Cardiac septum (tissue), 1 donor: Measurements from ENCODE around the gene LIN7B. TPM values are rescaled to one million over a fixed set of nuclear protein-coding genes. Genes with fewer than 3 reads are reported as not detected.
A peak's percentile ranks its signal among the peaks of the same experiment; 100 is the strongest.
"Not testable (repeated sequence)": the region's sequence is repeated elsewhere in the genome, so short reads cannot be mapped to it uniquely, and the experiment has no call there.

Experiments
- DNase-seq: peaks from one replicate; pipeline ENCODE4 v3.0.0-alpha.2; 2020; ENCODE audit warnings: low spot score
- intact Hi-C: fragments of 100-400 bp; cut with DNase I; formaldehyde crosslinking; loops from one replicate; pipeline ENCODE4 v1.14.0; 2022
- total RNA-seq: library from RNA; stranded (reverse); fragmentation: NEBNext Ultra II Directional; extraction: Animal tissue kit (Norgen Biotek cat#: 25700); gene quantifications from one replicate; pipeline ENCODE4 v1.2.1, GENCODE V29; 2021
- donor health status: DM: no; HTN: no; CAD: no.

Gene LIN7B
- total RNA-seq, 1 donor from 2014 or later = 24.7 TPM

DNA sequence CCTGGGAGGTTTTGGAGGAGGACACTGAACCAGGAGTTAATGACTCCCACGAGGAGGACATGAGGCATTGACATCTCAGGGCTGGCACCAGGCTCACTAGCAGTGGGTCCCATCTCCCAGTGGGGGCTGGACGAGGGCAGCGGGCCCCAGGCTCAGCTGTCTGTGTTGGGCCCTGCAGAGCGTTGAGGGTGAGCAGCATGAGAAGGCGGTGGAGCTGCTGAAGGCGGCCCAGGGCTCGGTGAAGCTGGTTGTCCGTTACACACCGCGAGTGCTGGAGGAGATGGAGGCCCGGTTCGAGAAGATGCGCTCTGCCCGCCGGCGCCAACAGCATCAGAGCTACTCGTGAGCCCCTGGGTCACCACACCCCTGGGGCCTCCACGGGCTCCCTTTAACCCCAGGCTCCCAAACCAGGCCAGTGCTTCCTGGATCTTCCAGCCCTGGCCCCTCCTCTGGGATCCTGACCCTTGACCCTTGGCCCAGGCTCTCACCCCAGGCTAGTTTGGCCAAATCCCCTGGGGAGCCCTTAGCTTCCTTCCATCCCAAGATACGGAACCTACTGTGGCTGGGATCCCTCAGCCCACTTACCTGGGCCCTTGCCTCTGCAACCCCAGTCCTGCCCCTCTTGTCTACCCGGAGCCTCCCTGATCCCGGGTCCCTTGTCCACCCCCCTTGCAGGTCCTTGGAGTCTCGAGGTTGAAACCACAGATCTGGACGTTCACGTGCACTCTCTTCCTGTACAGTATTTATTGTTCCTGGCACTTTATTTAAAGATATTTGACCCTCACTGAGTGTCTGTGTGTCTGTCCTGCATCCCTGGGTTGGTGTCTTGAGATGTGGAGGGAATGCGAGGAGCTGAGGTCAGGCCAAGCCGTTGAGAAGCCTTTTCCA is 3.8 kb downstream of the LIN7B start:
- no peak for DNase-seq
- intact Hi-C loops = loop anchor here (2.0 kb wide), 1 partner anchor 33 kb away; no protein-coding TSS in a partner anchor

DNA sequence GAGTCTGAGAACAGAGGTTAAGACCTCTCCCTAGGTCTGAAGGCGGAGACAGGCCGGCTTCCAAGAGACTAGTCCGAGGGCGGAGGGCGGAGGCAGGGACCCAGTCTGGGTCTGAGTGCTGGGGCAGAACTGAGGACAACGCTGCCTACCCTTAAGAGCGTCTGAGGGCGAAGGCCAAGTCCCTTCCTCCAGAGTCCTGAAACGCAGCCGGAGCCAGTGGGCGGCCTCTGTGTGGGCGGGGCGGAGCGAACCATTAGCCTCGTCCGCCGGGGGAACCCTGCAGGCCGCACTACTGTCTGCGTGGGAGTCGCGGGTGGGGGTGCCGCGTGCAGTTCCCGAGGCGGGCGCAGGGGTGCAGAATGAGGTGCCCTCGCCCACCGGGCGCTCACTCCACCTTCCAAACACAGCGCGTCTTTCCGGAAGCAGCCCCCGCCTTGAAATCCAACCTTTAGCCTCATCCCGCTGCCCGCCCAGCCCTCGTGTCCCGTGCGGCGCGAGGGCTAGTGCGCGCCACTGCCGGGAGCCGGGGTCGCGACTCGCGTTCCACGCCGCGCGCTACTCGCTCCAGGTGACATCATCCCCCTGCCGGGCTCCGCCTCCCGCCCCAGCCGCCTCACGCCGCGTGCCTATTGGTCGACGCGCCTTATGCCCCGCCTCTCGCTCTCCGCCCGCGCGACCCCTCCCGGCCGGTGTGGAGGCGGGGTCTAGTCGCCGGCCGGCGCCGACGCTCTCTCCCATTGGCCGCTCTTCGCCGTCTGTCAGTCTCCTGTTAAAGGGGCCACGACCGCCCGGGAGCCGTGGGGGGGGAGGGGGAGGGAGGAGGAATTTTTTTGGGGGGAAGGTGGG is 4.6 kb downstream of the LIN7B start, which contains the start of gene C19orf73:
Gene C19orf73, minus strand, starts transcription at position 579 of the 846 bp plus-strand sequence. Its CDS starts 121 bp downstream, at position 458.
- peak; percentile 97 for DNase-seq
- intact Hi-C loops = loop anchor here (2.0 kb wide), 1 partner anchor 32 kb away; no protein-coding TSS in a partner anchor

DNA sequence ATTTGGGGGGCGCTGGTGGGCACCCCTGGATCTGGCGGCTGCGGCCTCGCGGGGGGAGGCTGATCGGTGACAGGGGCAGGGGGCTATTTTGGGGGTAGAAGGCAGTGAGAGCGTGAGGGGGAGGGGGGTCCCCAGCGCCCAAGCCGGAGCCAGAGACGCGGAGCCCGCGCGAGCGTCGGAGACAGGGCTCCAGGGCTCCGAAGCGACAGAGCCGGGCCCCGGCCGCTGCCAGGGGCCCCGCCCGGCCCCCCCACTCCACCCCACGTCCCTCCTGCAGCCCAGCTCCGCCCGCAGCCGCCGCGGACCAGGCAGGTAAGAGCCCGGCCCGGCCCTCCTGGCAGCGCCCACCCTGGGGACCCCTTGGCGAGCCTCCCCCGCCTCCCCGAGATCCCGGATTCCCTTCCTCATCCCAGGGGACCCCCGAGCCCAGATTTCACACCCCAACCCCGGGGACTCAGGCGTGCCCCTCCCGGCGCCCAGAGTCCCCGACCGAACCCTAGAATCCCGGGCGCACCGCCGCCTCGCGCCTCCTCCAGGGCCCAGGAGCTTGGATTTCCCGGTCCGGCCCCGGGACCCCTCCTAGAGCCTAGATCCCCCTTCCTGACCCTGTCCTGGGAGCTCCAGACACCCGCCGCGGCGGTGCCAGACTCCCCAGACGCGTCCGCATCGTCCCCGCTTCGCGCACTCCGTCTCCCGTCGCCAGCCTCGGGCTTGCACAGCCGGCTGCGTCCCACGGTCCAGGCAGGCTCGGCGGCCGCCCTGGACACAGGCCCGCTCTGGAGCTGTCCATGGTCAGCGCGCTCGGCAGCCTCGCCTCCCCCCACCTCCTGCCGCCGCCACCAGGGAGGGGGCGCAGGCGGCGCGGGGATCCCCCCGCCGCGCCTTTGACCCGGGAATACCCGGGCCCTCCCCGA is 5.5 kb downstream of the LIN7B start, which contains the start of gene PPFIA3:
Gene PPFIA3, plus strand, starts transcription at position 134 of the 914 bp plus-strand sequence. CDS start 8,330 bp downstream, outside the sequence.
- intact Hi-C loops = loop anchor here (2.0 kb wide), 1 partner anchor 31 kb away; no protein-coding TSS in a partner anchor
- no peak for DNase-seq

DNA sequence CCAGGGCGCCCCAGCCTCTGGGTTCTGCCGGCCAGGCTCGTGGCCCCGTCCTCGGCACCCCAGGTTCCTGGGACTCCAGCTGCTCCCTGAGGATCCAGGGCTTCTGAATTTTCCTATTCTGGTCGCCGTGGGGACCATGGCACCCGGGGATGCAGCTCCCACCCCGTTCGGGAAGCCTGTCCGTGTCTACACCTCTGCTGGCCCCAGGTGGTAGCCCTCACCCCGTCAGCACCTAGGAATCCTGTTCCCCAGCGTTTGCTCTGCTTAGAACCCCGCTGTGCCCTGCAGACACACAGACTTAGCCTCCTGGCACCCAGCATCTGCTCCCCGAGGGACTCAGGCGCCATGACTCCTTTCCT is 6.1 kb downstream of the LIN7B start:
- no peak for DNase-seq
- intact Hi-C loops = no loop called here

DNA sequence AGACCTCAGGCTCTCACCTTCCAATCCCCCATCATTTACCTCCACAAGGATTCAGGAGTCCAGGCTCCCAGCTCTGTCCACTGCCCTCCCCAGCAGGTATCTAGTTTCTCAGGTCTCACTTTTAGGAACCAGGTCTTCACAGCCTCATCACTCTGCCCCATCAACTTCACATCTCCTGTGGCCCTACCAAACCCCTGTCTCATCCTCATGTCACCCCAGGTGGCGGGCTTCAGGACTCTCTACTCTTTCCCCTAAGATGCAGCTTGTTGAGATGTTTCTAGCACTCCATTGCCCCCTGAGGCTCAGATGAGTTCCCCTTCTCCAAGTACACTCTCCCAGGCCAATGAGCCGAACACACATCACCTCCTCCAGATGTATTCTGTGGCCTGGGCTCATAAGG is 6.7 kb downstream of the LIN7B start:
- intact Hi-C loops = no loop called here
- no peak for DNase-seq

DNA sequence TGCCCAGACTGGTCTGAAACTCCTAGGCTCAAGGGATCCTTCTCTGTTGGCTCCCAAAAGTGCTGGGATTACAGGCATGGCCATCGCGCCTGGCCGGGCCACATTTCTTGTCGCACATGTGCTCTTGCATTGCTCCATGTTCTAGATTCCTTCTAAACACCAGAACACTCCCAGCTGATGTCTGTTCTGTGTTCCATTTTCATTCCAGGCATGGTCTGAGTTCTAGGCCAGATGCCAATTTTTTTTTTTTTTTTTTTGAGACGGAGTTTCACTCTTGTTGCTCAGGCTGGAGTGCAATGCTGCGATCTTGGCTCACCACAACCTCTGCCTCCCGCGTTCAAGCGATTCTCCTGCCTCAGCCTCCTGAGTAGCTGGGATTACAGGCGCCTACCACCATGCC is 7.7 kb downstream of the LIN7B start:
- DNase-seq, intact Hi-C loops: not testable (repeated sequence)

DNA sequence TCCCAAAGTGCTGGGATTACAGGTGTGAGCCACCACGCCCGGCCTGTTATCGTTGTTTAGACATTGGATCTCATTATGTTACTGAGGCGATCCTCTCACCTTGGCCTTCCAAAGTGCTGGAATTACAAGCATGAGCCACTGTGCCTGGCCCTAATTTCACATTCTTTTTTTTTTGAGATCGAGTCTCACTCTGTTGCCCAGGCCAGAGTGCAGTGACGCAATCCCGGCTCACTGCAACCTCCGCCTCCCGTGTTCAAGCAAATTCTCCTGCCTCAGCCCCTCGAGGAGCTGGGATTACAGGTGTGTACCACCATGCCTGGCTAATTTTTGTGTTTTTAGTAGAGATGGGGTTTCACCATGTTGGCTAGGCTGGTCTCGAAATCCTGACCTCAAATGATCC is 9.1 kb downstream of the LIN7B start:
- DNase-seq, intact Hi-C loops: not testable (repeated sequence)

DNA sequence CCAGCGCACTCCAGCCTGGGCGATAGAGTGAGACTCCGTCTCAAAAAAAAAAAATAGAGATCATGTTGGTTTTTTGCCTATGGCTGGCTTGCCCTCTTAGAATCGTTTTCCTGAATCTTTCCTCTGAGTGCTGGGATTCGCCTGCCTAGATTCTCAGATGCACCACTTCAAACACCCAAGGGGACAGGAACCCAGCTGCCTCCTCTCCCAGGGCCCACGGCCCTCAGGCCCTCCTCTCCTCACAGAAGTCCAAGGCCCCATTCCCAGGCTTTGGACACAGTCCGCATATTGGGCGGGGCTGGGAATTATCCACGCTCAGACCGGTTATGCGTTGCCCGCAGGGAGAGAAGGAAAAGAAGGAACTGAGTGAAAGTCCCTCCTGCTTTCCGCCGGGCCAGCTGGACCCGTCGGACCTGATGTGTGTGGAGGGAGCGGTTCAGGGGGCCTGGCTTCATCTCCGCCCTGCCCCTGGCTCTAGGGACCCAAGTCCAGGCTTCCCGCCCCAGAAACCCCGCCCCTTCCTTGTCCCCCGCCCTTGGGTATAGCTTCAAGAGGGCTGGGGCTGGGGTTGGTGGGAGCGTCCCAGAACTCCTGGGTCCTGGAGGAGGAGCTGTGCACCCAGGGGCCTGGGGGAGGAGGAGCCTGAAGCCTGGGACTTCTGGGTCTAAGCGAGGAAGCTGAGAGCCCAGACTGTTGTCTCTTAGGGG is 11.0 kb downstream of the LIN7B start:
- intact Hi-C loops = no loop called here
- no peak for DNase-seq

DNA sequence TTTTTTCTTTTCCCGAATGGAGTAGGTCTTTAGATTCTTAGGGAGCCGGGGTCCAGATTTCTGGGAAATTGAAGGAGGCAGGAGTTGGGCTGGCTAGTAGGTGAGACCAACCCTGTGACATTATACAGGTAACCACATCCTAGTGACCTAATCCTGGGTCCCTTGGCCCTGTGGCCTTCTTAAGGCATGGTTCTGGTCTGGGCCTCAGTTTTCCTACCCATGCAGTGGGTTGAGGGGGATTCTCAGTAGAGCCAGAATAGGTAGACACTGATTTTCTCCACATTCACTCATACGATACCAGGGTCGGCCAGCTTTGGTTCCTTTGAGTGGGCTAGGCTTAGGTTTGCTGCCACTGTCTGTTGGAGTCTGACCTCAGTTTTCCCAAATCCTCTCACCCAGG is 12.4 kb downstream of the LIN7B start:
- intact Hi-C loops = no loop called here

DNA sequence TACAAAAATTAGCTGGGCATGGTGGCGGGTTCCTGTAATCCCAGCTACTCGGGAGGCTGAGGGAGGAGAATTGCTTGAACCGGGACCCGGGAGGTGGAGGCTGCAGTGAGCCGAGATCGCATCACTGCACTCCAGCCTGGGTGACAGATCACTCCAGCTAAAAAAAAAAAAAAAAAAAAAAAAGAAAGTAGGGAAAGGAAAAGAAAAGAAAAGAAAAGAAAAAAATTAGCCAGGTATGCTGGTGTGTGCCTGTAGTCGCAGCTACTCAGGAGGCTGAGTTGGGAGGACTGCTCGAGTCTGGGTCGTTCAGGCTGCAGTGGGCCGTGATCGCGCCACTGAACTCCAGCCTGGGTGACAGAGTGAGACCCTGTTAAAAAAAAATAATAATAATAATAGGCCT is 13.1 kb downstream of the LIN7B start:
- DNase-seq, intact Hi-C loops: not testable (repeated sequence)

More for the DNA sequence above, 12.4 kb downstream of the LIN7B start:
- DNase-seq = no peak

DNA sequence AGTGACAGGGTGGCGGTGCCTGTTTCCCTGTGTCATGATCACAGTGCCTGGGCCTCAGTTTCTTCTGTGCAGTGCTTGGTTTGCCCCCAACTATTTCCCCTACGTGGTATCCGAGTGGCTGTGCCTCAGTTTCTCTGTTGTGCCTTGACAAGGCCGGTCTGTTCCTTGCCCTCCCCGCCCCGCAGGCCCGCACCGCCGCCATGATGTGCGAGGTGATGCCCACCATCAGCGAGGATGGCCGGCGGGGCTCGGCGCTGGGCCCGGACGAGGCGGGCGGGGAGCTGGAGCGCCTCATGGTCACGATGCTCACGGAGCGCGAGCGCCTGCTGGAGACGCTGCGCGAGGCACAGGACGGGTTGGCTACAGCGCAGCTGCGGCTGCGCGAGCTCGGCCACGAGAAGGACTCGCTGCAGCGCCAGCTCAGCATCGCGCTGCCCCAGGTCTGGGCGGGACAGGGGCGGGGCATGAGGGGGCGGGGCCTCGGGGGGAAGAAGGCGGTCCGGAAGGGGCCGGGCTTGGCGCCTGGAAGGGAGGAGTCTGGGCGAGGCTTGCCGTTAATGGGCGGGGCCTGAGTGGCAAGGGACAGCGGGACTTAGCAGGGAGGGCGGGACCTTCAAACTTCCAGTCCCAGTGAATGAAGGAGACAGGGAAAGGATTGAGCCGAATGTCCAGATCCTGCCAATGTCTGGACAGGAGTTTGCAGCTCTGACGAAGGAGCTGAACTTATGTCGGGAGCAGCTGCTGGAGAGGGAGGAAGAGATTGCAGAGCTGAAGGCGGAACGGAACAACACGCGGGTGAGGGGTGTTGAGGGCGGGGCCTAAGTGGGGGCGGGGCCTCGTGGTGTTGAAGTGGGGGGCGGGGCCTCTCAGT is 13.7 kb downstream of the LIN7B start:
- intact Hi-C loops = no loop called here
- DNase-seq = peak; percentile 99

DNA sequence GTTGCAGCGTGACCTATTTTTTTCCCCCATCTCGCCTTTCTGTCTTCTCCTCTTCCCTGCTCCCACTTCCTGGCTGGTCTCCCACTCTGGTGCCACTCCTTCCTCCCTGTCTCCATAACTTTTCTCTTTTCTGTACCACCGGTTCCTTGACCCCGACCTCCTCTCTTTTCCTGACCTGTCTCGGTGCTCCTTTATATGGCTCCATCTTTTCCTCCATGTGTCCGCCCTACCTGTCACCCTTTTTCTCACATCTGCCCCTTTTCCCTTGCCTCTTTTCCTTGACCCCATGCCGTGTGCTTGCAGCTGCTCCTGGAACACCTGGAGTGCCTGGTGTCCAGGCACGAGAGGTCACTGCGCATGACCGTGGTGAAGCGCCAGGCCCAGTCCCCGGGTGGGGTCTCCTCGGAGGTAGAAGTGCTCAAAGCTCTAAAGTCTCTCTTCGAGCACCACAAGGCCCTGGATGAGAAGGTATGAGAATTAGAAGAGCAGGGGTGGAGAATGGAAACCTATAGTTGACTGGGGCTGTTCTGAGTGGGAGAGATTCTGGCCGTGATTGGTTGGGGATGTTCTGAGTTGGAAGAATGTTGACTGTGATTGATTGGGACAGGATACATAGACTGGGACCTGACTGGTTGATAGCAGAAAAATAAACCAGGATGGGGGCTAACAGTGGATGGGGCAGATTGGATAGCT is 14.5 kb downstream of the LIN7B start:
- intact Hi-C loops = no loop called here
- DNase-seq = no peak

DNA sequence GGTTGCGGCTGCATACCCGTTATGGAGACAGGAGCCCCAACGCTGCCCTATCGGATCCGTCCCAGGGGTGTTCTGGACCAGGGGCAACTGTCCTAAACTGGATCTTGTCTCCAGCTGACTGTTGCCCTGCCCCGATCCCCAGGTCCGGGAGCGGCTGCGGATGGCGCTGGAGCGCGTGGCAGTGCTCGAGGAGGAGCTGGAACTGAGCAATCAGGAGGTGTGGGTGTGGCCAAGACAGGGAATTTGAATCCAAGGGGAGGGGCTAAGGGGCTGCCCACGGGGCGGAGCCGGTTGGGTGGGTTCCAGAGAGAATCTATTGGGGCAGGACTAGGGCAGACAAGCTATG is 15.0 kb downstream of the LIN7B start:
- intact Hi-C loops = no loop called here
- DNase-seq = no peak

DNA sequence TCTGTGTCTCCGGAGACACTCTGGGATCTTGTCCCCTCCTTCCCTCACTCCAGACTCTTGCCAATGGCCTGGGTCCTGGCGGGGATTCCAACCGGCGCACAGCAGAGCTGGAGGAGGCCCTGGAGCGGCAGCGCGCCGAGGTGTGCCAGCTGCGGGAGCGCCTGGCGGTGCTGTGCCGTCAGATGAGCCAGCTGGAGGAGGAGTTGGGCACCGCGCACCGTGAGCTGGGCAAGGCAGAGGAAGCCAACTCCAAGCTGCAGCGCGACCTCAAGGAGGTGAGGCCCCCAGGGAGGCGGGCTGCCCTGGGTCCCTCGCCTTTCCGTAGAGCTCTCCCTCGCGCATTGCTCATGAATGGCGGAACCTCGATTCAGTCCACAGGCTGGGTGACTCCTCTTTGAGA is 16.2 kb downstream of the LIN7B start:
- intact Hi-C loops = no loop called here
- DNase-seq = no peak

DNA sequence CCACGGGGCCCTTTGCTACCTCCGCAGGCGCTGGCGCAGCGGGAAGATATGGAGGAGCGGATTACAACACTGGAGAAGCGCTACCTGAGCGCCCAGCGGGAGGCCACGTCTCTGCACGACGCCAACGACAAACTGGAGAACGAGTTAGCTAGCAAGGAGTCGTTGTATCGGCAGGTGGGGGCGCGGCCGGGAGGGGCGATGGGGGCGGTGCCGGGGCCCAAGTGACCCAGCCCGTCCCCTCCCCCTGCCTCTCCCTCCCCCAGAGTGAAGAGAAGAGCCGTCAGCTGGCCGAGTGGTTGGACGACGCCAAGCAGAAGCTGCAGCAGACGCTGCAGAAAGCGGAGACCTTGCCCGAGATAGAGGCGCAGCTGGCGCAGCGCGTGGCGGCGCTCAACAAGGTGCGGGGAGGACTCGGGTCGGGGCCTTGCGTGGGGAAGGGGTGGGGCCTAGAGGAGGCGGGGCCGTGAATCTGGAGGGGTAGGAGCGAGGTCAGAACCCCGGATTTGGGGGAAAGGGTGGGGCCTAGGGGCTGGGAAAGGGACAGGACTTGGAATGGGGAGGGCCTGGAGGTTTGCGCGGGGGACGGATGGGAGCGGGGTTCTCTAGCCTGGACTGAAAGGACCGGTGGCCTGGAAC is 18.9 kb downstream of the LIN7B start:
- intact Hi-C loops = no loop called here
- no peak for DNase-seq

DNA sequence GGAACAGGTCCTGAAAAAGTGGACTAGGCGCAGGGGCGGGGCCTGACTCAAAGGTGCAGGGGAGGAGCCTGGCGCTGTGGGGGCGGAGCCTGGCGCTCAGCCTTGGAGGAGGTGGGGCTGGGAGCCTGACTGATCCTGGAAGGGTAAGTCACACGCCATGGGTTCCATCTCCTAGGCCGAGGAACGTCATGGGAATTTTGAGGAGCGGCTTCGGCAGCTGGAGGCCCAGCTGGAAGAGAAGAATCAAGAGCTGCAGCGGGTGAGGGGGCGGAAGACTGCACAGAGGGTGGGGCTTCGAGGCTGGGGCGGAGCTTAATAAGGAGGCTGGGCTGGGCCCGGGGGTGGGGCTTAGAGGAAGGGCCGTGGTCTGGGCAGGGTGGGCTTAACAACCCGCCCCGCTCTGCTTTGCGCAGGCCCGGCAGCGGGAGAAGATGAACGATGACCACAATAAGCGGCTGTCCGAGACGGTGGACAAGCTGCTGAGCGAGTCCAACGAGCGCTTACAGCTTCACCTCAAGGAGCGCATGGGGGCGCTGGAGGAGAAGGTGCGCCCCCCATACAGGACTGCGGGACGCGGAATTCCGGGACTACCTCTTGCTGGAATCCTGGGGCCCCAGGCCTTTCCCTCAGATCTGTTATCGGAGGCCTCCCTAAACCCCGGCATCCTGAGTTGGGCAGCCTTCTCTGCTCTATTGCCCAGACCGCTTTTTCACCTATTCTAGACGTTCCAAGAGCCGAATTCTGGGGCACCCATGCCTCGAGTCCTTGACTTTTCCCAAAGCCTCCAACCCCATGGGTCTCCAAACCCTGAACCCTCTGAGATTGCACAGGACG is 19.7 kb downstream of the LIN7B start:
- no peak for DNase-seq
- intact Hi-C loops = no loop called here
